H1 (cell line): Measurements from ENCODE around the gene ABCD1. TPM values are rescaled to one million over a fixed set of nuclear protein-coding genes. Genes with fewer than 3 reads are reported as not detected.

Experiments used
- CTCF ChIA-PET: fragments of 300-600 bp; sonication (Branson Sonifier 250); formaldehyde crosslinking; loops from one replicate; lab custom pipeline; 2021; ENCODE audit not compliant: partially characterized antibody; lab: Charles Lee
- POLR2A ChIA-PET: fragments of 300-600 bp; sonication (Branson Sonifier 250); formaldehyde crosslinking; loops from one replicate; lab custom pipeline; 2021; ENCODE audit warnings: inconsistent platforms; ENCODE audit not compliant: partially characterized antibody; lab: Charles Lee
- DNase-seq, 2 experiments: peaks; one replicate each; pipeline versions ENCODE4 v3.0.0 to v3.0.0-alpha.2; 2010 to 2022; ENCODE audit warnings: low spot score in 2 of 2, low read depth in 1 of 2, mixed read lengths in 1 of 2
- FAIRE-seq: peaks from 2 replicates; lab custom pipeline; 2011; peaks lifted over from hg19 to GRCh38; lab: Jason Lieb, UNC
- H2AFZ ChIP-seq: 2 replicates; pipeline ENCODE4 v1.8.1; 2012; ENCODE audit warnings: low read length, inconsistent platforms
- H2AK5ac ChIP-seq: 2 replicates; pipeline ENCODE4 v1.6.1; 2013; ENCODE audit warnings: low read depth, low read length
- H2BK120ac ChIP-seq: replicated peaks from 2 replicates; pipeline ENCODE3; 2013; ENCODE audit warnings: low read depth, low read length, inconsistent platforms
- H2BK12ac ChIP-seq: 2 replicates; pipeline ENCODE4 v1.6.1; 2013; ENCODE audit warnings: low read depth, low read length
- H2BK15ac ChIP-seq: 2 replicates; pipeline ENCODE4 v1.6.1; 2013; ENCODE audit warnings: low read length
- H2BK20ac ChIP-seq: 2 replicates; pipeline ENCODE4 v1.6.1; 2013; ENCODE audit warnings: low read length
- H2BK5ac ChIP-seq: 2 replicates; pipeline ENCODE4 v1.6.1; 2013; ENCODE audit warnings: low read depth, low read length
- H3K14ac ChIP-seq: 2 replicates; pipeline ENCODE4 v1.6.1; 2013; ENCODE audit warnings: inconsistent platforms; ENCODE audit not compliant: insufficient read length
- H3K18ac ChIP-seq: 2 replicates; pipeline ENCODE4 v1.6.1; 2013; ENCODE audit warnings: low read length; ENCODE audit errors: extremely low read depth
- H3K23ac ChIP-seq: 2 replicates; pipeline ENCODE4 v1.6.1; 2013; ENCODE audit warnings: inconsistent platforms; ENCODE audit not compliant: insufficient read length
- H3K23me2 ChIP-seq: 2 replicates; pipeline ENCODE4 v1.6.1; 2013; ENCODE audit warnings: low read depth, low read length
- H3K27ac ChIP-seq: 2 replicates; pipeline ENCODE4 v1.6.1; 2011; ENCODE audit warnings: low read depth, low read length, inconsistent platforms
- H3K27me3 ChIP-seq, 4 experiments: replicated peaks in 1 of 4; 1 replicate in 1 of 4; 2 replicates in 3 of 4; pipeline versions ENCODE4 v1.6.1 to v1.8.1; 2011 to 2013; ENCODE audit warnings: low read length in 3 of 4, mild to moderate bottlenecking in 3 of 4, inconsistent platforms in 2 of 4, mixed read lengths in 2 of 4, moderate library complexity in 1 of 4; ENCODE audit not compliant: control insufficient read depth in 3 of 4, insufficient read depth in 3 of 4; ENCODE audit errors: extremely low read depth in 1 of 4
- H3K36me3 ChIP-seq, 4 experiments: 2 replicates each; pipeline versions ENCODE4 v1.6.1 to v1.8.1; 2011 to 2013; ENCODE audit warnings: mild to moderate bottlenecking in 4 of 4, low read length in 3 of 4, moderate library complexity in 2 of 4, control low read depth in 1 of 4, inconsistent platforms in 1 of 4; ENCODE audit not compliant: insufficient read depth in 4 of 4, control insufficient read depth in 2 of 4
- H3K4ac ChIP-seq: replicated peaks from 2 replicates; pipeline ENCODE3; 2013; ENCODE audit warnings: low read length, low read depth, mixed read lengths, inconsistent platforms; ENCODE audit not compliant: insufficient read length
- H3K4me1 ChIP-seq, 4 experiments: replicated peaks in 1 of 4; 1 replicate in 1 of 4; 2 replicates in 3 of 4; pipeline versions ENCODE4 v1.6.1 to v1.8.1; 2011 to 2013; ENCODE audit warnings: low read length in 3 of 4, inconsistent platforms in 2 of 4, mixed read lengths in 1 of 4; ENCODE audit not compliant: insufficient read depth in 4 of 4, control insufficient read depth in 3 of 4
- H3K4me2 ChIP-seq, 2 experiments: 2 replicates each; pipeline versions ENCODE4 v1.6.1 to v1.8.1; 2011 to 2013; ENCODE audit warnings: low read depth in 2 of 2, low read length in 2 of 2, control low read depth in 1 of 2, inconsistent platforms in 1 of 2, mild to moderate bottlenecking in 1 of 2; ENCODE audit not compliant: insufficient read depth in 1 of 2
- H3K4me3 ChIP-seq, 4 experiments: fragments of 200-600, 300-600 bp in 1 of 4; sonication (generic), shearing (Covaris generic), sonication (Bioruptor Twin) in 1 of 4; 2 replicates each; pipeline versions ENCODE4 v1.5.1 to v1.8.1; 2011 to 2016; ENCODE audit warnings: low read length in 4 of 4, low read depth in 3 of 4, control low read depth in 2 of 4, inconsistent platforms in 2 of 4, mild to moderate bottlenecking in 2 of 4, mixed read lengths in 1 of 4, moderate library complexity in 1 of 4; ENCODE audit not compliant: insufficient read depth in 2 of 4; ENCODE audit errors: extremely low read depth in 1 of 4
- H3K56ac ChIP-seq: replicated peaks from 2 replicates; pipeline ENCODE3; 2013; ENCODE audit warnings: low read depth, mild to moderate bottlenecking, mixed read lengths, low read length, inconsistent platforms; ENCODE audit not compliant: insufficient read length
- H3K79me1 ChIP-seq: 2 replicates; pipeline ENCODE4 v1.6.1; 2013; ENCODE audit warnings: low read depth, low read length, control low read depth
- H3K79me2 ChIP-seq, 2 experiments: 2 replicates each; pipeline versions ENCODE4 v1.6.1 to v1.8.1; 2012 to 2013; ENCODE audit warnings: low read length in 2 of 2, mild to moderate bottlenecking in 2 of 2, inconsistent platforms in 1 of 2; ENCODE audit not compliant: insufficient read depth in 2 of 2, control insufficient read depth in 1 of 2
- H3K9ac ChIP-seq, 4 experiments: replicated peaks in 1 of 4; 1 replicate in 1 of 4; 2 replicates in 3 of 4; pipeline versions ENCODE4 v1.6.1 to v1.8.1; 2011 to 2013; ENCODE audit warnings: low read depth in 3 of 4, low read length in 3 of 4, control low read depth in 2 of 4, mild to moderate bottlenecking in 2 of 4, moderate library complexity in 2 of 4, inconsistent platforms in 1 of 4; ENCODE audit errors: extremely low read depth in 1 of 4
- H3K9me3 ChIP-seq, 2 experiments: 2 replicates each; pipeline versions ENCODE4 v1.6.1 to v1.8.1; 2012 to 2013; ENCODE audit warnings: mild to moderate bottlenecking in 2 of 2, moderate library complexity in 2 of 2, control low read depth in 1 of 2, inconsistent platforms in 1 of 2, low read depth in 1 of 2, low read length in 1 of 2, mixed read lengths in 1 of 2; ENCODE audit not compliant: insufficient read depth in 2 of 2
- H4K20me1 ChIP-seq, 2 experiments: replicated peaks in 1 of 2; 2 replicates each; pipeline versions ENCODE3 to v1.8.1; 2011 to 2013; ENCODE audit warnings: inconsistent platforms in 2 of 2, low read length in 2 of 2, mild to moderate bottlenecking in 1 of 2; ENCODE audit not compliant: insufficient read depth in 2 of 2, control insufficient read depth in 1 of 2
- H4K5ac ChIP-seq: 2 replicates; pipeline ENCODE4 v1.6.1; 2013; ENCODE audit warnings: low read length, low read depth, mixed read lengths, inconsistent platforms; ENCODE audit not compliant: insufficient read length
- H4K8ac ChIP-seq: 2 replicates; pipeline ENCODE4 v1.8.0; 2013; ENCODE audit warnings: mild to moderate bottlenecking, moderate library complexity, low read length, inconsistent platforms; ENCODE audit not compliant: insufficient read depth; ENCODE audit errors: extremely low read depth
- H4K91ac ChIP-seq: replicated peaks from 2 replicates; pipeline ENCODE3; 2013; ENCODE audit warnings: low read length, mixed read lengths, inconsistent platforms; ENCODE audit not compliant: insufficient read length
- CTBP2 ChIP-seq: IDR thresholded peaks from 2 replicates; pipeline ENCODE4 v1.7.0; 2011; ENCODE audit warnings: borderline replicate concordance, mild to moderate bottlenecking, moderate library complexity, mixed read lengths, low read length; ENCODE audit not compliant: insufficient read depth, insufficient read length
- EZH2 ChIP-seq: fragments of 200-600 bp; sonication (generic); IDR thresholded peaks from 2 replicates; pipeline ENCODE4 v1.7.1; 2012; ENCODE audit warnings: low read depth, mild to moderate bottlenecking, moderate library complexity, low read length, inconsistent platforms; ENCODE audit not compliant: severe bottlenecking
- POLR2A ChIP-seq, 2 experiments: IDR thresholded peaks; 1 replicate in 1 of 2; 2 replicates in 1 of 2; pipeline ENCODE4 v1.6.1; 2011; ENCODE audit warnings: low read depth in 2 of 2, low read length in 2 of 2, mild to moderate bottlenecking in 2 of 2; ENCODE audit errors: control extremely low read depth in 1 of 2
- RXRA ChIP-seq: IDR thresholded peaks from 2 replicates; pipeline ENCODE4 v1.6.1; 2011; ENCODE audit warnings: low read depth, mild to moderate bottlenecking, low read length, moderate library complexity; ENCODE audit not compliant: insufficient read depth
- ZNF274 ChIP-seq: IDR thresholded peaks from 2 replicates; pipeline ENCODE4 v1.7.0; 2012; ENCODE audit warnings: low read length, borderline replicate concordance; ENCODE audit errors: extremely low read depth
- WGBS, 2 experiments: shearing (Covaris generic) in 1 of 2; methylation state at CpG; one replicate each; pipeline versions ENCODE4 v1.1.6 to v1.1.7; 2013 to 2015; ENCODE audit warnings: low lambda C conversion rate in 2 of 2, mixed read lengths in 2 of 2, inconsistent platforms in 1 of 2, low coverage in 1 of 2, missing lambda C conversion rate in 1 of 2; ENCODE audit not compliant: insufficient replicate concordance in 2 of 2, insufficient coverage in 1 of 2, insufficient read length in 1 of 2; ENCODE audit errors: extremely low coverage in 1 of 2, missing lambda C conversion rate in 1 of 2; 5-methylcytosine and 5-hydroxymethylcytosine counted together
- polyA plus RNA-seq, 7 experiments: library from polyadenylated mRNA; depleted of rRNA in 3 of 7; stranded (reverse) in 5 of 7; unstranded in 2 of 7; fragments of >200 nt in 5 of 7; fragments of 200-250 nt in 2 of 7; gene quantifications; 1 replicate in 5 of 7; 2 replicates in 1 of 7; 4 replicates in 1 of 7; pipeline versions ENCODE4 v1.2.1 to v1.2.3, GENCODE V29; 2011 to 2013; ENCODE audit warnings: missing spikeins in 2 of 7, mixed read lengths in 2 of 7
- total RNA-seq: library from RNA; stranded (reverse); fragmentation: NEBNext Ultra II Directional; extraction: Animal tissue kit (Norgen Biotek cat#: 25700); gene quantifications from 2 replicates; pipeline ENCODE4 v1.2.1, GENCODE V29; 2021

ABCD1 gene
- total and polyA plus RNA-seq, 2 of the 8 experiments (the other 6 are each of a cell fraction or from before 2014, with no cell fraction given): 3.1 to 6.6 TPM

DNA sequence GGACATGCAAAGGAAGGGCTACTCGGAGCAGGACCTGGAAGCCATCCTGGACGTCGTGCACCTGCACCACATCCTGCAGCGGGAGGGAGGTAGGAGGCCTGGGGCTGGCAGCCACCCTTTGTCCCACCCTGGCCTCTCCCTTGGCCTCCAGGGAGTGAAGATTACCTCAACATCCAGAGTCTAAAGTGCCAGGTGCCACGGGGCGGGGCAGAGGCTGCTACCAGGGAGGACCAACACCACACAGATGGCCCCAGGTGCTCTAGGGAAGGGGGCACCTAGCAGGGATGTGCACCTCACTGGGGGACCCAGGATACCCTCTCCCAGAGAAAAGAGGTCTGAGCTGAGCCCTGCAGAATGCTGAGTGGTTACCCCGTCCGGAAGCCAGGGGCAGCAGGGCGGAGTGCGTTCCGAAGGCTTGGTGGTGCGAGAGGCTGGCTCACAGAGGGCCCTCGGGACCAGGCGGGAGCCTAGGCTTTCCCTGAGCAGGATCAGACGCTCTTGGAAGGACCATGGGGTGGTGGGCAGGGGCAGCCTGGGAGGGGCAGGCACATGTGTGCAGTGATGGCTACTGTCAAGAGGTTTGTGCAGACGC lies 16.1 kb downstream of the ABCD1 start:
- H3K14ac ChIP-seq: no peak overlapping the region
- DNase-seq: no peak

More for the DNA sequence above, 16.1 kb downstream of the ABCD1 start:
- H3K4me2 ChIP-seq: no peak overlapping the region
- TF ChIP-seq ZNF274 (no peak), EZH2 (no peak), POLR2A (IDR thresholded peaks at IDR 0.05; ENCODE audit: control extremely low read depth in 1 of 2, low read depth in 2 of 2, low read length in 2 of 2) (no peak), CTBP2 (no peak), RXRA (no peak)
- H2AK5ac ChIP-seq: no peak overlapping the region
- no peak overlapping the region for H2BK15ac ChIP-seq
- no peaks in the 10 kb centered on the region for H3K79me2 ChIP-seq
- no peaks in the 10 kb centered on the region for H3K79me1 ChIP-seq
- H3K23ac ChIP-seq: no peak overlapping the region
- 96% methylated on average over 4 of the region's 16 CpGs; no CpG with 5 or more reads in 1 of the 2 experiments for WGBS, 2 experiments
- no peak overlapping the region for H4K8ac ChIP-seq
- no peaks in the 10 kb centered on the region for H4K20me1 ChIP-seq
- no peak overlapping the region for H2BK20ac ChIP-seq
- no peak overlapping the region for H2AFZ ChIP-seq
- ChIA-PET POLR2A (no interaction called here), CTCF (interaction anchor here (1.0 to 1.2 kb wide), 2 partner anchors 12 to 13 kb away, joined by 4 read pairs; no protein-coding TSS in a partner anchor)
- H3K4ac ChIP-seq: no peak overlapping the region
- H3K56ac ChIP-seq: no peak overlapping the region
- no peaks in the 10 kb centered on the region for H3K23me2 ChIP-seq
- H3K27ac ChIP-seq: no peak overlapping the region
- no peak overlapping the region for H2BK12ac ChIP-seq
- H3K4me1 ChIP-seq: peaks cover 0 to 3% (median 2%) of the 10 kb centered on the region in 4 experiments; a peak in 4 of 7 replicates
- no peak overlapping the region for H4K91ac ChIP-seq
- no peak overlapping the region for H3K4me3 ChIP-seq
- H3K27me3 ChIP-seq: no peaks in the 10 kb centered on the region
- H2BK5ac ChIP-seq: no peak overlapping the region
- H3K36me3 ChIP-seq: no peaks in the 10 kb centered on the region
- FAIRE-seq: no peak
- H2BK120ac ChIP-seq: no peak overlapping the region
- H3K18ac ChIP-seq: no peak overlapping the region
- H3K9ac ChIP-seq: no peak overlapping the region
- H3K9me3 ChIP-seq: no peaks in the 10 kb centered on the region
- H4K5ac ChIP-seq: no peak overlapping the region
